Activated CD4-positive, alpha-beta T cell treated with anti-CD3 and anti-CD28 coated beads for 36 hours (primary cell): ENCODE measurements around the gene POT1. TPM values are rescaled to one million over a fixed set of nuclear protein-coding genes. Genes with fewer than 3 reads are reported as not detected.
A peak's percentile ranks its signal among the peaks of the same experiment; 100 is the strongest.

Source experiments
- ATAC-seq: fragments of 200-7000 bp; cut with Tn5 transposase; one replicate; pipeline ENCODE4 v1.10.0; 2021; ENCODE audit warnings: mild to moderate bottlenecking, moderate library complexity
- CTCF ChIA-PET: fragments of 350-600 bp; sonication (Branson Sonifier 250); formaldehyde crosslinking; loops from one replicate; lab custom pipeline; 2021; ENCODE audit warnings: antibody characterized with exemption; lab: Charles Lee
- POLR2A ChIA-PET: fragments of 350-600 bp; sonication (Branson Sonifier 250); formaldehyde crosslinking; loops from one replicate; lab custom pipeline; 2021; ENCODE audit warnings: antibody characterized with exemption, inconsistent platforms; lab: Charles Lee
- DNase-seq: peaks from one replicate; pipeline ENCODE4 v3.0.0-alpha.2; 2020
- H3K27ac Mint-ChIP-seq: one replicate; pipeline ENCODE4 v1.8.0; 2021; ENCODE audit warnings: mixed read lengths
- H3K27me3 Mint-ChIP-seq: one replicate; pipeline ENCODE4 v1.8.0; 2021; ENCODE audit warnings: mixed read lengths
- H3K36me3 Mint-ChIP-seq: one replicate; pipeline ENCODE4 v1.8.0; 2021; ENCODE audit warnings: low read depth, mixed read lengths
- H3K4me1 Mint-ChIP-seq: one replicate; pipeline ENCODE4 v1.8.0; 2021; ENCODE audit warnings: mixed read lengths
- H3K4me3 Mint-ChIP-seq: one replicate; pipeline ENCODE4 v1.8.0; 2021; ENCODE audit warnings: mild to moderate bottlenecking, moderate library complexity, mixed read lengths
- H3K9me3 Mint-ChIP-seq: one replicate; pipeline ENCODE4 v1.8.0; 2021; ENCODE audit warnings: low read depth, mixed read lengths
- intact Hi-C, 2 experiments: fragments of 100-400 bp; cut with DNase I in 1 of 2; cut with micrococcal nuclease in 1 of 2; formaldehyde crosslinking; loops; one replicate each; pipeline versions ENCODE4 v1.14.2 to v1.15.1; 2022 to 2024; cut with DNase I, micrococcal nuclease
- total RNA-seq, 2 experiments: library from RNA; stranded (reverse); gene quantifications; one replicate each; pipeline ENCODE4 v1.2.3, GENCODE V29; 2021

POT1 gene
- total RNA-seq, 2 experiments from 2014 or later: 33.9 to 51.3 TPM

DNA sequence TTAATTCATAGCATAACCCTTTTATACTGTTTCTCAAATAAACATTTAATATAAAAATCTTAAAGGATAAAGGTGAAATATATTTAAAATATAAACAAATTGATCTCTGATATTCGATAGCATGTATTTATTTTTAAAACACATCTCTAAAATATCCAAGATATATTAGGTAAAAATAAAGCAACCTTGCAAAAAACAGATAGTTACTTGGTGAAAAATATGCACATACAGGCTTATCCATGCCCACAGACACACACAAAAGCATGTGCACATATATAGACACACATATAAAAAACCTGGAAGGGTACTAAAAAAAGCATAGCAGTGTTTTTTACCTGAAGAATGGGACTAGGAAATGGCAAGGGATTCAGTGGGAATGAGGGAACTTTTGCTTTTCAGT, 19.8 kb downstream of the POT1 start:
- H3K36me3 Mint-ChIP-seq: peaks cover 35% of the 10 kb centered on the region
- ATAC-seq: no peak
- H3K9me3 Mint-ChIP-seq: peaks cover 2% of the 10 kb centered on the region
- POLR2A ChIA-PET: no interaction called here
- intact Hi-C loops: no loop called here
- no peak overlapping the region for H3K4me3 Mint-ChIP-seq
- H3K27ac Mint-ChIP-seq: no peak overlapping the region
- DNase-seq: no peak
- CTCF ChIA-PET: no interaction called here
- no peaks in the 10 kb centered on the region for H3K27me3 Mint-ChIP-seq
- H3K4me1 Mint-ChIP-seq: no peaks in the 10 kb centered on the region

DNA sequence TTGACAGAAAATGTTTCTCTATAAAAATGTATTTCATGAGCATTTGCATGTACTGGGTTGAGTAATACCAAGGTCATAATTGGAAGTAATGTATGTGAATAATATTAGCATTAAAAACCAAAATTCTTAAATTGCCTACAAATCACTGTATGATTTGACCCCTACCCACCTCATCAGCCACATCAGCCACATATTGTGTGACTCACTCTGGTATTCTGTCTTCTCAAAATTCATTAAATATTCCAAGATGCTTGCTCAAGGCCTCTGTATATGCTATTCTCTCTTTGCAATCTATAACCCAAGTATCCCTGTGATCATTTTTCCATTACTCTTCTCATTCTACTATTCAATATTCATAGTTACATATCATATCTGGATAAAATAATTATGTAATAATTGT, 21.4 kb downstream of the POT1 start:
- ChIA-PET POLR2A (no interaction called here), CTCF (no interaction called here)
- no peak for DNase-seq
- Mint-ChIP-seq H3K36me3 (peaks cover 42% of the 10 kb centered on the region), H3K9me3 (peaks cover 2% of the 10 kb centered on the region), H3K27me3 (no peaks in the 10 kb centered on the region), H3K27ac (no peak overlapping the region), H3K4me1 (peaks cover 2% of the 10 kb centered on the region), H3K4me3 (no peak overlapping the region)
- no peak for ATAC-seq
- intact Hi-C loops: no loop called here

DNA sequence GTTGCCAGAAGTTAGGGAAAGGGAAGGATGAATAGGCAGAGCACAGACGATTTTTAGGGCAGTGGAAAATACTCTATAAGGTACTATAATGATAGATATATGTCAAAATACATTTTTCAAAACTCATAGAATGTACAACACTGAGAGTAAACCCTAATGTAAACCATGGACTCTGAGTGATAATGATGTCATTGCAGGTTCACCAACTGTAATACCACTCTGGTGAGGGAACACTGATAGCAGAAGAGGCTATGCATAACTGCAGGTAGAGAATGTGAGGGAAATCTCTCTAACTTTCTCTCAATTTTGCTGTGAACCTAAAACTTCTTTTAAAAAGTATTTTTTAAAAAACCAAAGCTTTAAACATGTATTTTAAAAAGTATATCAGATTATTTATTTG, 22.1 kb downstream of the POT1 start:
- ChIA-PET CTCF (interaction anchor here (0.6 kb wide), 1 partner anchor 88 kb away, joined by 3 read pairs; no protein-coding TSS in a partner anchor), POLR2A (no interaction called here)
- DNase-seq (no peak), ATAC-seq (no peak)
- intact Hi-C loops: no loop called here
- H3K4me1 Mint-ChIP-seq: peaks cover 2% of the 10 kb centered on the region
- H3K27ac Mint-ChIP-seq: no peak overlapping the region
- H3K36me3 Mint-ChIP-seq: peaks cover 40% of the 10 kb centered on the region
- no peaks in the 10 kb centered on the region for H3K27me3 Mint-ChIP-seq
- no peak overlapping the region for H3K4me3 Mint-ChIP-seq
- H3K9me3 Mint-ChIP-seq: peaks cover 2% of the 10 kb centered on the region

DNA sequence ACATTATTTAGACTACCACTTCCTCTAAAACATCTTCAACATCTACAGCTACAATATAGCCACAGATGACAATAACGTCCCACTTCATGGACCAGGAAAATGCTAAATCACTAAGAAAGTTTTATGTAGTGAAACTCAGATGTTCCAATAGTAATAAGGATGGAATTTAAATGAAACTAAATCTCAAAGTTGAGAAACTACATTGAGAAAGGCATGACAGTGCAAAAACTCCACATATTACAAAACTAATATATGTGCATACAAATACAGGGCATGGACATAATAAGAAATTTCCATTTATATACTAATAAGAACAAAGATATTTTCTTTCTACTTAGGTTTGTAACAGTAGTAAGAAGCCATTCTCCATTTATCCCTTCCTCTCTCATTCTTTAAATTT, 31.1 kb downstream of the POT1 start:
- ChIA-PET POLR2A (no interaction called here), CTCF (no interaction called here)
- ATAC-seq: no peak
- H3K4me3 Mint-ChIP-seq: no peak overlapping the region
- H3K27me3 Mint-ChIP-seq: no peaks in the 10 kb centered on the region
- intact Hi-C loops: no loop called here
- no peak overlapping the region for H3K27ac Mint-ChIP-seq
- peaks cover 40% of the 10 kb centered on the region for H3K36me3 Mint-ChIP-seq
- H3K9me3 Mint-ChIP-seq: peaks cover 2% of the 10 kb centered on the region
- peaks cover 5% of the 10 kb centered on the region for H3K4me1 Mint-ChIP-seq
- no peak for DNase-seq

GRCh38 chr7:124896001-124896400, 33.6 kb downstream of the POT1 start:
- H3K4me1 Mint-ChIP-seq: peaks cover 10% of the 10 kb centered on the region
- CTCF ChIA-PET: no interaction called here
- DNase-seq (no peak), ATAC-seq (no peak)
- H3K4me3 Mint-ChIP-seq: no peak overlapping the region
- H3K36me3 Mint-ChIP-seq: peaks cover 34% of the 10 kb centered on the region
- H3K27ac Mint-ChIP-seq: no peak overlapping the region
- H3K9me3 Mint-ChIP-seq: no peaks in the 10 kb centered on the region
- H3K27me3 Mint-ChIP-seq: no peaks in the 10 kb centered on the region
- intact Hi-C loops: no loop called here
- POLR2A ChIA-PET: no interaction called here

- H3K4me1 Mint-ChIP-seq: peaks cover 10% of the 10 kb centered on the region
- ATAC-seq (peak; percentile 19), DNase-seq (no peak)
- no peaks in the 10 kb centered on the region for H3K27me3 Mint-ChIP-seq
- CTCF ChIA-PET: interaction anchor here (1.3 kb wide), 1 partner anchor 12 kb away, joined by 4 read pairs; no protein-coding TSS in a partner anchor
- no peaks in the 10 kb centered on the region for H3K9me3 Mint-ChIP-seq
- H3K27ac Mint-ChIP-seq: no peak overlapping the region
- H3K4me3 Mint-ChIP-seq: no peak overlapping the region
- peaks cover 43% of the 10 kb centered on the region for H3K36me3 Mint-ChIP-seq
- intact Hi-C loops: no loop called here
- POLR2A ChIA-PET: no interaction called here
Observed at GRCh38 chr7:124893140-124893827, 36.3 kb downstream of the POT1 start.

GRCh38 chr7:124887247-124887646, 42.4 kb downstream of the POT1 start:
- no peaks in the 10 kb centered on the region for H3K27me3 Mint-ChIP-seq
- DNase-seq (no peak), ATAC-seq (no peak)
- H3K4me1 Mint-ChIP-seq: no peaks in the 10 kb centered on the region
- intact Hi-C loops: no loop called here
- POLR2A ChIA-PET: no interaction called here
- CTCF ChIA-PET: no interaction called here
- no peak overlapping the region for H3K4me3 Mint-ChIP-seq
- H3K9me3 Mint-ChIP-seq: no peaks in the 10 kb centered on the region
- H3K27ac Mint-ChIP-seq: no peak overlapping the region
- H3K36me3 Mint-ChIP-seq: peaks cover 29% of the 10 kb centered on the region

DNA sequence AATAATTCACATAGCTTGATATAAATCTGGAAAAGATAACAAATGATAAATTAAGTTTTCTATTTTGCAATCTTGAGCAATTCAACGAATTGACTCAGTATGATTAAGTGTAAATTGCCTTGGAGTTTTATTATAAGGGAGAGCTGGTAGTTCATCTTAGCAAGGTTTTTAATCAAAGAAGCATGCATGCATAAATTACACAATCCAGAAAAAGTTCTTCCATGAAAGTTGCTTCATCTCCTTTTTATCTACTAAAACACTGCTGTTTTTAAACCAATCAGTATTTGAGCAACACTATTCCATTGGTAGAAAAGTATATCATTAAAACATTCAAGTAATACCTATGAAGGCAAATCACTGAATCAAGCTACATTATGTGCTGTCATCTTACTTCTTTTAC, 47.6 kb downstream of the POT1 start:
- ATAC-seq (no peak), DNase-seq (no peak)
- Mint-ChIP-seq H3K27ac (no peak overlapping the region), H3K27me3 (no peaks in the 10 kb centered on the region), H3K9me3 (no peaks in the 10 kb centered on the region), H3K36me3 (peaks cover 6% of the 10 kb centered on the region), H3K4me3 (no peak overlapping the region), H3K4me1 (no peaks in the 10 kb centered on the region)
- intact Hi-C loops: no loop called here
- ChIA-PET CTCF (interaction anchor here (1.4 kb wide), 1 partner anchor 11 kb away, joined by 4 read pairs; no protein-coding TSS in a partner anchor), POLR2A (no interaction called here)

DNA sequence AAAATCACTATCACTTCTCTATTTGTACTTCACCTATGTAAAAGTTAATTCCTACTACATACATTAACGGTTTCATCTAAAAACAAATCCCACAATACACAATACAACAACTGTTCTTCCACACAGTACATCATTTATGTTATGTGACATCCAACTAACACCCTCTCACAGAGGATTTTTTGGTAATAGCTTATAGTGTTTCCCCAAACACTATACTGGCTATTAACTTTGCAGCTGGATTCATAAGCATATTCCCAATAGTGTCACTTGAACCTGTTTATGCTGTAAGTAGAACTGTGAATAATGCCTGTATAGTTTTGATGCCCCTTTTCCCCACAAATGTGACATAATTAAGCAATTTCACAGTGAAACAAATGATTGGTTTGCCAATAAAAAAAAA, 49.9 kb downstream of the POT1 start:
- ATAC-seq (no peak), DNase-seq (no peak)
- Mint-ChIP-seq H3K27me3 (no peaks in the 10 kb centered on the region), H3K9me3 (no peaks in the 10 kb centered on the region), H3K27ac (no peak overlapping the region), H3K4me3 (no peak overlapping the region), H3K4me1 (no peaks in the 10 kb centered on the region), H3K36me3 (peaks cover 10% of the 10 kb centered on the region)
- intact Hi-C loops: no loop called here
- ChIA-PET POLR2A (no interaction called here), CTCF (no interaction called here)

DNA sequence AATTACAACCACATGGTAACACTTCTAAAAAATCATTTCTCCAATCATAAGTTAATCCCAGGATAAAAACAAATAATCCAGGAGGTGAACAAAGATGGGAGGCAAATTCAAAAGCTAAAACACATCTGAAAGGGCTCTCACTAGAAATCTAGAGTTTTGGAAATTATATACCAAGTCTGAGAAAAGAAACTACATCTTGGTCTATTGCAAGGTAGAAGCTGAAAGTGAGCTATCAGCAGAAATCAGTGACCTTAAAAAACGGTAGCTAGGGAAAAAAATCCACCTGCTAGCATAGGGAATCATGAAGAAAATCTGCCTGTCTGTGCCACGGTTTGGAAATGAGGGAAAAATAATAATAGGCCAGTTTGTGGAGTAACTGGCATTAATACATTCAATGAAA, 50.5 kb downstream of the POT1 start:
- ChIA-PET POLR2A (no interaction called here), CTCF (no interaction called here)
- Mint-ChIP-seq H3K27me3 (no peaks in the 10 kb centered on the region), H3K27ac (no peak overlapping the region), H3K4me1 (no peaks in the 10 kb centered on the region), H3K4me3 (no peak overlapping the region), H3K9me3 (no peaks in the 10 kb centered on the region), H3K36me3 (peaks cover 10% of the 10 kb centered on the region)
- DNase-seq: no peak
- intact Hi-C loops: no loop called here
- ATAC-seq: no peak

DNA sequence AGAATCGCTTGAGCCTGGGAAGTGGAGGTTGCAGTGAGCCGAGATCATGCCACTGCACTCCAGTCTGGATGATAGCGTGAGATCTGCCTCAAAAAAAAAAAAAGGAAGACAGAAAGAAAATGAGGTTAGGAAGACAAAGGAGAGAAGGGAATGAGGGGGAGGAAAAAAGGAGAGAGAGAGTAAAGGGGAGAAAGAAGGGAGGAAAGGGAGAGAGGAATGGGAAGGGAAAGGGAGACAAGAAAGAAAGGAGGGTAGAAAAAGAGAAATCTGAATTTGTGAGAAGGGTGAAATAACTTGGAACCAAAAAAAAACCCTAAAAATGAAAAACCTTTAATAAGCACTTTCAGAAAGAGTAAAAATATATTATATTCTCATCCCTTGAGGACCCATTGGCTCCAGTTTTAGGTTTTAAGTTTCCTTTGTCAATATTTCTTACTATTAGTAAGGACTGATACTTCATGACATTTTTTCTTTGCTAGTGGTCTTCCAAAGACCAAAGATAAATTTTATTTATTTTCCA, 54.9 kb downstream of the POT1 start:
- intact Hi-C loops: no loop called here
- ATAC-seq (no peak), DNase-seq (no peak)
- no peaks in the 10 kb centered on the region for H3K4me1 Mint-ChIP-seq
- ChIA-PET CTCF (no interaction called here), POLR2A (no interaction called here)
- H3K4me3 Mint-ChIP-seq: no peak overlapping the region
- H3K9me3 Mint-ChIP-seq: no peaks in the 10 kb centered on the region
- no peak overlapping the region for H3K27ac Mint-ChIP-seq
- no peaks in the 10 kb centered on the region for H3K27me3 Mint-ChIP-seq
- peaks cover 11% of the 10 kb centered on the region for H3K36me3 Mint-ChIP-seq

- H3K27ac Mint-ChIP-seq: no peak overlapping the region
- H3K9me3 Mint-ChIP-seq: no peaks in the 10 kb centered on the region
- intact Hi-C loops: loop anchor here in 1 of 2 experiments (2.0 to 5.0 kb wide), 2 partner anchors 700 to 757 kb away; no protein-coding TSS in a partner anchor
- POLR2A ChIA-PET: no interaction called here
- no peaks in the 10 kb centered on the region for H3K4me1 Mint-ChIP-seq
- H3K36me3 Mint-ChIP-seq: peaks cover 22% of the 10 kb centered on the region
- CTCF ChIA-PET: interaction anchor here (0.5 to 1.2 kb wide), 3 partner anchors 11 to 1678 kb away, joined by 3 to 6 read pairs (median 3); no protein-coding TSS in a partner anchor
- H3K4me3 Mint-ChIP-seq: no peak overlapping the region
- no peak for ATAC-seq
- no peak for DNase-seq
- H3K27me3 Mint-ChIP-seq: no peaks in the 10 kb centered on the region
Observed at GRCh38 chr7:124857672-124858235, 71.9 kb downstream of the POT1 start.
